GM21529 (cell line): Measurements from ENCODE around the gene EXOC7.

Experiments
- ATAC-seq: cut with Tn5 transposase; IDR thresholded peaks from one replicate; pipeline ENCODE4 v1.9.1; 2021; ENCODE audit not compliant: unreplicated experiment

The EXOC7 gene

DNA sequence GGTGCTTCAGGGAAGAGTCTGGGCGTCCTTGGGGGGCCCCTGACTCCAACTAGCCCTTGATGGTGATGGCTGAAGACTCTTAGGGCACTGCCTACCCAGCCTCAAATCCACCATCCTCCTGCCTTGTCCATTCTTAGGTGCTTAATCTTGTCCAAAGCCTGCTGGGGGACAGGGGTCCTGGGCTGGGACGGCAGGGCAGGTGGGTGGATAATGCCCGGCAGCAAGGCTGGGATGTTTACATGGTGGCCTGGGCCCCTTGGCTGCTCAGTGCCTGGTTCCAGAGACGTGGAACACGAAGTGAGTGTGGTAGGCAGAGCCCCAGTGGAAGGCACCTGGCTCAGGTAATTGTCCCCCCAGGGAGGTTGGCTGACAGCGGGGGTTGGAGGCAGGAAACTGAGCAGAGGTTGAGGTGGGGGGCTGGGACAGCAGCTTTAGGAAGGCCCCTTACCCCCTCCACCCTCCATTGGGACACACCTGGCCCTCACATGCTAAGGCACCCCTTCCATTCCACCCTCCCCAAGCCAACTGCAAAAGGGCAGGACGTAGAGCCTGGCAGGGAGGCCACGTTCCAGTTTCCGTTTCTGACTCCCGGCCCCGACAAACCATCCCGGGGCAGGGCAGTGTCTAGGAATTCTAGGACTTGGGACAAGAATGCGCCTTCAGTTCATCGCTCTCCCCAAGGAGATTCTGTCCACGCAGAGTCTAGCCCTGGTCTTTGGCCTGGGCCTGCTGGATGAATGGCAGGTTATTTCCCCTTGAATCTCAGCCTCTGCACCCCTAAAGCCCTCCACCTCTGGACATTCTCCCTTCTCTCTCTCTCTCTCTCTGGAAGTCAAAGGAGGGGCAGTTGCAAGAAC lies 35.5 kb upstream of the EXOC7 start:
- no peak for ATAC-seq

DNA sequence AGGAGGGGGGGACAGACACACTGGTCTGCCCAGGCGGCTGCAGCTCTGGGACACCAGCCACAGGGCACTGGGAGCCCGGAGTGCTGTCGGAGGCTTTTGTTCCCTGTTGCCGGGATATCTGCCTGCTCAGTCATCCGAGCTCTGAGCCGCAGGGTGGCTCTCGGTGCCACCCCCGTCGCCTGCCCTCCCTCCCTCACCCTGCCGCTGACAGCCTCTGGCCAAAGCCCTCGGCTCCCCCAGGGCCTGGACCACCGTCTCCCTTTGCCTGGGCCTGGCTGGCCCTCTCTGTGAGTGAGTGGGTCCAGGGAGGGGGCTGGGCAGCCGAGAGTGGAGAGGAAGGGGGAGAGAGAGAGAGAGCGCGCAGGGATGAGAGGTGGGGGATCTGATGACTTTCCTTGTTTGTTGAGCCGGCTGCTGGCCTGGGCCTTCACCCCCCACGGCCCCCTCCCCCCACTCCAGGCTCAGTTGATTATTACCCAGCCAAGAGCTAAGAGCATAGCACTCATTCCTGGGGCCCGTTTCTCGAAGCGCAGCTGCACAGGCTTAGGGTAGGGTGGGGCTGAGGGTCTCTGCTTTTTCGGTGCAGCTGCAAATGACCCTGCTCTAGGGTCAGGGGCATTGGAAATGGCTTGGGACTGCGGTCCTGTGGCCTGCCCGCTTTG lies 34.8 kb upstream of the EXOC7 start:
- no peak for ATAC-seq

GRCh38 chr17:76137351-76138233 lies 34.0 kb upstream of the EXOC7 start:
- ATAC-seq, result no peak

DNA sequence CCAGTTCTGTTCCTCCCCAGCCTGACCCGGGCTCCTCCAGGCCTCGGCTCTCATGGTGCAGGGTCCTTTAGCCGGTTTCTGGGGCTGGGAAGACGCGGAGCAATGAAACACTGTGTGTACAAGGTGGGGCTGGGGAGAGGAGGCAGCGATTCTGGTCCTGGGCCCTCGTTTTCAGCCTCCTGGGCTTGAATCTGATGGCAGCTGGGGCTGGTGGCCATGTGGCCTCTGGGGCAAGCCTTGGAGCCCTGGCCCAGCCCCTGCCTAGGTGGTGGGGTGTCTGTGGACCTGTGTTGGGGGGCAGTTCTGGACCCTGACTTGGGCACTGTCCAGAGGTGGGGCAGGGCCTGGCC lies 33.4 kb upstream of the EXOC7 start:
- no peak for ATAC-seq

DNA sequence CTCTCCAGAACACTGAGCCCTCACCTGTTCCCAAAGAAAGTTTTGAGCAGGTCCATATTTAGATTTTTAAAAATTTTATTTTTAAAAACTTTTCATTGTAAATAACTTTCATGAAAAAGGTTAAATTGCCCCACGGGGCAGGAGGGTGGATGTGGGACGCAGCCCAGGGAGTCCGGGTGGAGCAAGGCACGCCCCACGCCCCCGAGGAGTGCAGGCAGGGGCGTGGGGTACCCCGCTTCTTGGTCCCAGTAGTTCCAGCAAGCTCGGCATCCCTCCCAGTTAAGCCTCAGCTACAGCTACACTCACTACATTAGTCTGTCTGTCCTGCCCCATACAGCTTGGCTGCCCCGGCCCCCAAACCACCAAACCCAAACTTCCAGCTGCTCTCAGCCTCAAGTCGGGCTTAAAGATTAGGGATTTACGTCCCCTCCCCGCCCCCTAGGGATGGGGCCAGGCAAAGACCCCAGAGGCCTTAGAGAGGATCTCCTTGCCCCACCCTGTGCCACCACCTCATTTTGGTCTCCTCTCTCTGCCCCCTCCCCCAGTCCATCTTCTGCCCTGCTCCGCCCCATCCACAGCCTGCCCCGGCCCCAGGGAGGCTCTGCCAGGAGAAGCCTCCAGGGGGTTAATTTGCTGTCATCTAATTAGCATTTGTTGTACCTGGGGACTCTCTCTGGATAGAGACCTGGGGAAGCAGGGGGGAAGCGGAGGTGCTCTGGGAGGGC lies 32.9 kb upstream of the EXOC7 start:
- ATAC-seq, result no peak

GRCh38 chr17:76135810-76136188 lies 32.2 kb upstream of the EXOC7 start:
- ATAC-seq, result no peak

- ATAC-seq, result no peak
These were observed 31.6 kb upstream of the EXOC7 start for GRCh38 chr17:76134911-76135809.

DNA sequence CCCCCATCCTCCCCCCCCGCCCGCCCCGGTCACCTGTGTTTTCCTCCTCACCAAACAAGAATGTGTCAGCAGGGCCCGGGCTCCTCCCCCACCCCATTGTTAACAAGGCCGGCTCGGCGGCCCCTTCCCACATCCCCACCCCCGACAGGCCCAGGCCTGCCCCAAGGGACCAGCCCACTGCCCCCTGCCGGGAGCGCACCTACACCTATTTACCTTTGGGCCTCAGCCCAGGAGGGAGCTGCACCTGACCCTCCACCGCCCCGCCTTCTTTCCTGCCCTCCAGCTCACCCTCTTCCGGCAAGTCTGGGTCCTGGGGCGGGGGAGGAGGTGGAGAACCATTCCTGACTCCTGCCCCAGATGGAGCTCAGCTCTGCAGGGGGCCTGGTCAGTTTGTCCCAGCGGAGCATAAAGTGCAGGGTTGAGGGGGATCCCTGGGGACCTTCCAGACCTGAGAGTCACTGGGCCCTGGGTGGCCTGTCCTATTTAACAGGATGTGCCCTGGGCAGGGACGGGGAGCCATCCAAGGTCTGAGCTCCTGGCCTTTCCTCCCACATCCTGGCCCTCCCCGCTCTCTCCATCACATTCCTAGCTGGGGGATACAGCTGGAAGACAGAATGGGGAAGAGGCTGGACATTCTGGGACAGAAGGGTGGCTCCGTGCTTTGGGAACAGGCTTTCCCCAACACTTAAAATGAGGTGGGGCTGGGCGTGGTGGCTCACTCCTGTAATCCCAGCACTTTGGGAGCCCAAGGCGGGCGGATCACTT lies 29.2 kb upstream of the EXOC7 start:
- no peak for ATAC-seq

- no peak for ATAC-seq
These were observed 28.3 kb upstream of the EXOC7 start for GRCh38 chr17:76131692-76132573.

- no peak for ATAC-seq
These were observed 27.6 kb upstream of the EXOC7 start for GRCh38 chr17:76131051-76131691.

GRCh38 chr17:76130473-76130872 lies 26.9 kb upstream of the EXOC7 start:
- no peak for ATAC-seq

- no peak for ATAC-seq
These were observed 22.3 kb upstream of the EXOC7 start for GRCh38 chr17:76125922-76126321.

GRCh38 chr17:76125391-76125675 lies 21.7 kb upstream of the EXOC7 start:
- no peak for ATAC-seq

- ATAC-seq, result no peak
These were observed 21.2 kb upstream of the EXOC7 start for GRCh38 chr17:76124582-76125390.

GRCh38 chr17:76123749-76124581 lies 20.4 kb upstream of the EXOC7 start:
- ATAC-seq, result no peak

DNA sequence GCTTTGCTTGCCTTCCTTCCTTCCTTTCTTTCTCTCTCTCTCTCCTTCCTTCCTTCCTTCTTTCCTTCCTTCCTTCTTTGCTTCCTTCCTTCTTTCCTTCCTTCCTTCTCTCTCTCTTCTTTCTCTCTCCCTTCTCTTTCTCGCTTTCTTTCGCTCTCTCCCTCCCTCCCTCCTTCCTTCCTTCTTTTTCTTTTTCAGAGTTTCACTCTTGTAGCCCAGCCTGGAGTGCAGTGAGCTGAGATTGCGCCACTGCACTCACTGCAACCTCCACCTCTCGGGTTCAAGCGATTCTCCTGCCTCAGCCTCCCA lies 19.6 kb upstream of the EXOC7 start:
- ATAC-seq, result no peak
